Measurements from ENCODE around the gene LRRC8B.

Gene LRRC8B

DNA sequence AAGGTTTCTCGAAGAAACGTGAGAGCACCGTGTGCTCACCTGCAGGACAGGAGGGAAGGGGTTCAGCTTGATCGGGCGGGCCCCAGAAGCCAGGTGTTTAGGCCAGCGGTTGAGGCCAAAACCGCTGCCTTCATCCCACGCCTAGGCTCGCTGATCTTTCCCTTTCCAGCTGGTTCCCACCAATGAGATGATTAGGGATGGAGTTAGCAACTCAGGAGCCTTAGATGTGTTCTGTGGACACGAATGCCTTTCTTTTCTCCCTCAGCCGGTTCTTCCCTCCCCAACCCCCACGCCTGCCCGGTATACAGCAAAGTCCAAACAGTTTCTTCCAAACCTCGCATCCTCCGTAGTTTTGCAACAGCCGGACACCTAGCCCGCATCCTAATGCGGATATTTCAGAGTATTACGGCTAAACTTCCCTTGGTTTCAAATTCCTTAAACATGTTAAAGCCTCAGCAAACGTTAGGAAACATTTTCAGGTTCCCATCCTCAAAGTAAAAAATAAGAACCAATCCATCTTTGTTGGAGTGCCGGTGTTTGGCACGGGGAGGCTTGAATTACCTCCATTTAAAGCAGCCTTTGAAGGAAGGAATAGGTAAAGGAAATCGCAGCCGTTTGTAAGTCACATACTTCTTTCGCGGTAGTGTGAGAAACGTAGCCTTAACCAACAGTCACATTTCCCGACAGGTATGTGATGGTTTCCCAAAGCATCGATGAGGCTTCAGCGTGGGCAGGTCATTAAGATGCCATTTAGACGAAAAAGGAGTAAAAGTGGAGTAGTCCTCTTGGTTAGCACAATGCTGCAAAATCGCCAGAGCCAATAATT, 109.4 kb downstream of the LRRC8B start:
- DNase-seq (ENCODE audit: low read depth): peak; percentile 26

DNA sequence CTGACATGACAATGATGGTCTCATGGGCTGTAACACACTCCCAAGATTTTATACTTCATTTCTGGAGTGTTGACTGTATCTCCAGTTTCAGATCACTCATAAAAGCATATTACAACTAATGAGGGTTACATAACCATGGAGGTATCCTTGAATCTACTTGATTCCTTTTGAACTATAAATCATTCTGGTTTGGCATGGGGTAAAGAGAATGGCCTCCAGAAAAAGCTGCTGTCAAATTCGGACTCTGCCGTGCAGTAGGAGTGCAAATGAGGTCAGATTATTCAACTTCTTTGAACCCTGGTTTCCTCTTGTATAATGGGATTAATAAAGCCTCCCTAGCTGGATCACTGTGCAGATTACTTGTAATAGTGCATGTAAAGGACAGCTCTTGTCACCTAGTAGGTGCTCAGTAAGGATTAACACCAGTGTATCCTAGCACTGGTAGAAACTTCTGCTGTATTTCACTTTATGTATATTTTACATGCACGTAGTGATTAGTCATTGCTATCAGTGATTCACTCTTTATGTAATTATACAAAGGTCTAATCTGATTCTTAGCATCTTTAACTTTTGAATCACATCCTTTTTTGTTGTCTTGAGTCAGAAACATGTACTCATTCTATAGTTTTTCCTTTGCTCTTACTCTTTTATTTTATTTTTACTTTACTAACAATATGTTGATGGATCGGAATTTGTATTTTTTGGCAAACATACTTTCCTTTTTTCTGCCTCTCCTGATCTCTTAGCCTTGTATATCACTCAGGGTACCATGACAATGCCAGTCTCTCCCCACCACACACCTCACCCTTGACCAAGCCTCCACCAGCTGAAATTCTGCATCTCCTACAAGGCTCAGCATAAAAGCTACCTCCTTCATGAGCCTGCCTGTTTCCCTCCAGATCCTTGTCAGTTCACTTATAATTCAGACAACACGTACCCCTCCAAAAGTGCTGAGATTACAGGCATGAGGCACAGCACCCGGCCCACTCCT, 111.5 kb downstream of the LRRC8B start:
- peak; percentile 54 for DNase-seq (ENCODE audit: low read depth)

DNA sequence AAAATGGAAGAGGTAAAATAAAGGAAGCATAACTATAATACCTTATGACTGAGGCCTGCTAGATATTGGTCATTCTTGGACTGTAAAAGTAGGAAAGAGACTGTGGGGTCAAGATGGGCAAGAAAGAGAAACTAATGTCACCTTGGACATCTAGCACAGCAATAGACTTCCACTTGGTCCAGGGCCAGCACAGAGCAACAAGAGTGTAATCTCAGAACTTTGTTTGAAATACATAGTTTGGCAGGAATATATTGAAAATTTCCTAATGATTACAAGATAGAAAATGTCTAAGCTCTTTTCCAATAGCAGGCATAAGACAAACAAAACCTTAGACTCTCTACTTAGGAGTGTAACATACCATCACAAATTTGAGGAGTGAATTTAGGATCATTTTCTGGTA, 112.9 kb downstream of the LRRC8B start:
- no peak for DNase-seq (ENCODE audit: low read depth)

DNA sequence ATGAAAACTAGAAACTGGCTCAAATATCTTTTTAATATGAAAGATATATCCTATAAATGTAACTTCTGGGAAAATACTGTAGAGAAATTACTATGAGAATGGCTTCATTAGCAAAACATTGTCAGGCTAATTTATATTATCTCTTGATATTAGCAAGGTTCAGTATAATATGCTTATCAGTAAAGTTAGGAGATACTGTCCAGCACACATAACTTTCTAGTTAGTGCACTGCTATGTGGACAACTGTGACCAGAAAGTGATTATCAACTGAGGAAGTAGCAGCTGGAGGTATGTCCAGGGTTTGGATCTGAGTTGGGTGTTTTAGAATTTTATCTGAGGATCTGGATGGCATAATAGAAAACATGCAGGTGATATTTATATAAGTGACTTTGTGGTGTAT, 115.8 kb downstream of the LRRC8B start:
- DNase-seq (ENCODE audit: low read depth): no peak

DNA sequence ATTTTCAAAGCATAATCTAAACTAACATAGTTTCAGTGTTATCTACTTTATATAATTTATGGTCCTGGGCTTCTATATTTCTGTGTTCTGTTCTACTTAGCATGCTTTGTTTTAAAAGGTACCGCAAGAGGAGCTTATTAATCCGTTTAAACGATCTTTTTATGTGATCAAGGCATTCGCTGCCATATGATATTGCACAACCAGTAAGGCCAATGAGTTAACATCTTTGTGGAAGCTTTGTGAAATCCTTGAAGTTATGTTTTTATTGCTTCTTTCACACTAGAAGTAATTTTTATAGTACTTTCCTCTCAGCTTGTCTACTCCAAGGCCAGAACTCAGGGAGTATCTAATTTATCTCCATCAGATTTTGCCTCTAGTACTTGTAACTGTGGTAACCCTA, 117.2 kb downstream of the LRRC8B start:
- DNase-seq (ENCODE audit: low read depth): no peak

DNA sequence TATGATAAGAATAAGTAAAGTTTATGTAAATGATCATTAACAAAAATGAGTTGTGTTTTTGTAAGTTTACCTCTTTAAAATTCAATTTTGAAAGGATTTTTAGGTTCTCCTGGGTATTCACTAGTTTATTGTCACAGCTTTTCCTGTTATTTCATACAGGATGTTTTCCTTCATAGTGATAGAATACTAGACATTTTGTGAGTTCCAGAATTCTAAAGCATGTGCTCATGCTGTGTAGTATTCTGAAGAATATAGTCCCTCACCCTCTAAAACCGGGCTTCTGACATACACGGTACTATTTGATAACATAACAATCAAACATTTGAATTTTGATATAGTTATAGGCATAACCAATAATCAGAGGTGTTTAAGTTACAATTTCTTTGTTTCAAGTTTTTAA, 118.9 kb downstream of the LRRC8B start:
- DNase-seq (ENCODE audit: low read depth): no peak

DNA sequence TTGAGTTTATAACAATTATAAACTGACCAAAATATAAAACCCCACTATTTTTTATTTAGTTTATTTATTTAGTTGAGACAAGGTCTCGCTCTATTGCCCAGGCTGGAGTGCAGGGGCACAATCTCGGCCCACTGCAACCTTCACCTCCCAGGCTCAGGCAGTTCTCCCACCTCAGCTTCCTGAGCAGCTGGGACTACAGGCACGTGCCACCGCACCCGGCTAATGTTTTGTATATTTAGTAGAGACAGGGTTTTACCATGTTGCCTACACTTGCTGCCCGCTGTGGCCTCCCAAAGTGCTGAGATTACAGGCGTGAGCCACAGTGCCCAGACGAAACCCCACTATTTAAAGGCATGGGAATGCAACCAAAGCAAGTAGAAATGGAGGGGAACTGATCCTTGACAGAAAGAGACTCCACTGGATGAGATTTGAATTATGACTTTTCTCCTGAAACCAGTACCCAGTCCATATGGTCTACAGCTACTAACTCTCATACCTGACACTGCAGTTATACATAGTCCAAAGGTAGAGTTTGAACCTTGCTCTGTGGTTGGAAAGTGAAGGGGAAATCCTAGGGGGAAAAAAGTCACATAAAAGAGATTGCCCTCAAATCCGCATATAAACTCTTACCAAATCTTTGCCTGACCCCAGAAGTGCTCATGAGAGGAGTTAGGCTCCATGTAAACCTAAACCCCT, 119.6 kb downstream of the LRRC8B start:
- DNase-seq (ENCODE audit: low read depth): no peak

DNA sequence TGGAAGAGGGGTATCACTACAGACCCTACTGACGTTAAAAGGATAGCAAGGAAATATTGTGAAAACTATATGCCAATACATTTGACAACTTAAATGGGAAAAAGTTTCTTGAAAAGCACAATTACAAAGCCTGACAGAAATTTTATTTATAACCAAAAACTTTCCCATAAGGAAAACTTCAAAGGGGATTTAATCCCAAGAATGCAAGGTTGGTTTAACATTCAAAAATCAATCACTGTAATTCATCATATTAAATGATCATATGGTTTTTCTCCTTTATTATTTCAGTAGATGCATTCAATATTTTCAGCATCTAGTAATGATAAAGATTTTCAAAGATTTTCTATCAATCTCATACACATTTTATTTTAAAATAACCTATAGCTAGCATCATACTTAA, 121.6 kb downstream of the LRRC8B start:
- DNase-seq (ENCODE audit: low read depth): no peak

All from HS-27A (cell line).